ENCODE results near the gene NAA50.

The NAA50 gene

GRCh38 chr3:113775516-113775915, 29.5 kb upstream of the NAA50 start:
- no peak overlapping the region for H3K27ac ChIP-seq
- no peak for TF ChIP-seq CTCF (conservative IDR thresholded peaks at IDR 0.05)
- no peak for TF ChIP-seq ZFX (IDR thresholded peaks at IDR 0.05)

- no peak overlapping the region for H3K27ac ChIP-seq
- no peak for TF ChIP-seq ZFX (IDR thresholded peaks at IDR 0.05)
- no peak for TF ChIP-seq CTCF (conservative IDR thresholded peaks at IDR 0.05)
These were observed 27.3 kb upstream of the NAA50 start for GRCh38 chr3:113773381-113773780.

GRCh38 chr3:113771993-113772392, 25.9 kb upstream of the NAA50 start:
- TF ChIP-seq CTCF (conservative IDR thresholded peaks at IDR 0.05) (no peak), ZFX (IDR thresholded peaks at IDR 0.05) (no peak)
- H3K27ac ChIP-seq: no peak overlapping the region

GRCh38 chr3:113769551-113769950, 23.5 kb upstream of the NAA50 start:
- TF ChIP-seq CTCF (conservative IDR thresholded peaks at IDR 0.05) (no peak), ZFX (IDR thresholded peaks at IDR 0.05) (no peak)
- H3K27ac ChIP-seq: no peak overlapping the region

- no peak for TF ChIP-seq CTCF (conservative IDR thresholded peaks at IDR 0.05)
- TF ChIP-seq ZFX (IDR thresholded peaks at IDR 0.05): no peak
- no peak overlapping the region for H3K27ac ChIP-seq
These were observed 18.6 kb upstream of the NAA50 start for GRCh38 chr3:113764698-113765097.

GRCh38 chr3:113758389-113759024, 12.5 kb upstream of the NAA50 start:
- no peak overlapping the region for H3K27ac ChIP-seq
- TF ChIP-seq ZFX (IDR thresholded peaks at IDR 0.05) (no peak), CTCF (conservative IDR thresholded peaks at IDR 0.05) (no peak)

- no peak overlapping the region for H3K27ac ChIP-seq
- no peak for TF ChIP-seq ZFX (IDR thresholded peaks at IDR 0.05)
- no peak for TF ChIP-seq CTCF (conservative IDR thresholded peaks at IDR 0.05)
These were observed 8.6 kb upstream of the NAA50 start for GRCh38 chr3:113754494-113755159.

Data from C4-2B (cell line).